Calu3 (cell line): ENCODE measurements around the gene DDX17. TPM values are rescaled to one million over a fixed set of nuclear protein-coding genes. Genes with fewer than 3 reads are reported as not detected.
A peak's percentile ranks its signal among the peaks of the same experiment; 100 is the strongest.

Experiments
- BruUV-seq: library from RNA; stranded (reverse); fragments of 400-500 nt; replicated peaks from 2 replicates; lab custom pipeline; 2021; lab: Mats Ljungman, UMichigan
- CTCF ChIA-PET: fragments of 300-600 bp; sonication (Branson Sonifier 250); formaldehyde crosslinking; loops from one replicate; lab custom pipeline; 2022; ENCODE audit warnings: antibody characterized with exemption; lab: Charles Lee
- DNase-seq: peaks from one replicate; pipeline ENCODE4 v3.0.0; 2022
- H3K27ac Mint-ChIP-seq: one replicate; pipeline ENCODE4 v1.8.0; 2022; ENCODE audit warnings: mixed read lengths; ENCODE audit not compliant: unreplicated experiment
- H3K27me3 Mint-ChIP-seq: one replicate; pipeline ENCODE4 v1.8.0; 2022; ENCODE audit warnings: mixed read lengths; ENCODE audit not compliant: unreplicated experiment
- H3K36me3 Mint-ChIP-seq: one replicate; pipeline ENCODE4 v1.8.0; 2022; ENCODE audit warnings: mild to moderate bottlenecking, moderate library complexity, mixed read lengths; ENCODE audit not compliant: insufficient read depth, unreplicated experiment
- H3K4me1 Mint-ChIP-seq: one replicate; pipeline ENCODE4 v1.8.0; 2022; ENCODE audit warnings: mild to moderate bottlenecking, low read depth, mixed read lengths; ENCODE audit not compliant: unreplicated experiment
- H3K4me3 Mint-ChIP-seq: one replicate; pipeline ENCODE4 v1.8.0; 2022; ENCODE audit warnings: mild to moderate bottlenecking, low read depth, moderate library complexity, mixed read lengths; ENCODE audit not compliant: unreplicated experiment
- H3K9me3 Mint-ChIP-seq: one replicate; pipeline ENCODE4 v1.8.0; 2022; ENCODE audit warnings: low read depth, mixed read lengths; ENCODE audit not compliant: unreplicated experiment
- intact Hi-C: fragments of 100-400 bp; cut with micrococcal nuclease; formaldehyde crosslinking; loops from one replicate; pipeline ENCODE4 v1.10.0; 2022; ENCODE audit not compliant: unreplicated experiment
- total RNA-seq: library from RNA; stranded (reverse); gene quantifications from 2 replicates; pipeline ENCODE4 v1.2.3, GENCODE V29; 2022
- TF ChIP-seq, protein P1 (sequence below): fragments of 200-600 bp; IDR thresholded peaks from one replicate; pipeline ENCODE4 v1.8.0; 2022; ENCODE audit warnings: antibody characterized with exemption; ENCODE audit not compliant: unreplicated experiment

The DDX17 gene
- total RNA-seq, 1 experiment from 2014 or later = 342 TPM

DNA sequence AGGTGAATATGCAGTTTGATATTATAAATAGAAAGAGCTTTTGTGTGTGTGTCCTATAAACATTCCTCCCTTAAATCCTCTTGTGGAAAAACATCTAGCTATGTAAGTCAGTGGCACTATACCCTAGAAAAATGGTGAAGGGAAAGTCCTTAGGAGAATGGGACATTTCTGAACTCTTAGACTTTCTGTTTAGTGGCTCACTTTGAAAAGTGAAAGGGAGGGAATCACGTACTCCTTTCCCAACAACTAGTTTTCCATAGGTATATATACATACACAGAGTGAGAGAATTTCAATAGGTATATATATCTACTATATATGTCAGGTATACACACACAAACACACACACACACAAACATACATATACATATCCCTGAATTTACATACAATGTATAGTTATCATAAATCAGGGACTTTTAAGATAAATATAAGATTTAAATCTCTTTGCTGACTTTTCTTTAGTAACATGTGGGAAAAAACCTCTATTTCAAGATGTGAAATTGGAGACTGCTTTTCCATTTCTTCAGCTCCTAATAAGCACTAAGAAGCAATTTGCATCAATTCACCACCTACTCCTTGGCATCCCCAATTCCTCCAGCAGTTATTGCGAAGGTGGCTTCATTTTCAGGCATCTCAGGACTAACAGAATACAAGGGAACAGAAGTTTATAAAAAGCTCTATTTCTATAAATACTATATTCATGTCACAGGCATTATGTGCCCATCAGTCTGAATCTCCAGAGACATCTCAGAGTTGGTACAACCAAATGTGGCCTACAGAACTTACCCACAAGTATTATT, 13.5 kb upstream of the DDX17 start:
- Mint-ChIP-seq H3K36me3 (no peaks in the 10 kb centered on the region), H3K27ac (no peak overlapping the region), H3K4me3 (no peak overlapping the region), H3K4me1 (no peaks in the 10 kb centered on the region), H3K27me3 (peaks cover 9% of the 10 kb centered on the region), H3K9me3 (no peaks in the 10 kb centered on the region)
- no peak for DNase-seq
- intact Hi-C loops = no loop called here
- BruUV-seq = no TSS peak
- TF ChIP-seq, protein P1, sequence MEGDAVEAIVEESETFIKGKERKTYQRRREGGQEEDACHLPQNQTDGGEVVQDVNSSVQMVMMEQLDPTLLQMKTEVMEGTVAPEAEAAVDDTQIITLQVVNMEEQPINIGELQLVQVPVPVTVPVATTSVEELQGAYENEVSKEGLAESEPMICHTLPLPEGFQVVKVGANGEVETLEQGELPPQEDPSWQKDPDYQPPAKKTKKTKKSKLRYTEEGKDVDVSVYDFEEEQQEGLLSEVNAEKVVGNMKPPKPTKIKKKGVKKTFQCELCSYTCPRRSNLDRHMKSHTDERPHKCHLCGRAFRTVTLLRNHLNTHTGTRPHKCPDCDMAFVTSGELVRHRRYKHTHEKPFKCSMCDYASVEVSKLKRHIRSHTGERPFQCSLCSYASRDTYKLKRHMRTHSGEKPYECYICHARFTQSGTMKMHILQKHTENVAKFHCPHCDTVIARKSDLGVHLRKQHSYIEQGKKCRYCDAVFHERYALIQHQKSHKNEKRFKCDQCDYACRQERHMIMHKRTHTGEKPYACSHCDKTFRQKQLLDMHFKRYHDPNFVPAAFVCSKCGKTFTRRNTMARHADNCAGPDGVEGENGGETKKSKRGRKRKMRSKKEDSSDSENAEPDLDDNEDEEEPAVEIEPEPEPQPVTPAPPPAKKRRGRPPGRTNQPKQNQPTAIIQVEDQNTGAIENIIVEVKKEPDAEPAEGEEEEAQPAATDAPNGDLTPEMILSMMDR = no peak
- CTCF ChIA-PET = no interaction called here

DNA sequence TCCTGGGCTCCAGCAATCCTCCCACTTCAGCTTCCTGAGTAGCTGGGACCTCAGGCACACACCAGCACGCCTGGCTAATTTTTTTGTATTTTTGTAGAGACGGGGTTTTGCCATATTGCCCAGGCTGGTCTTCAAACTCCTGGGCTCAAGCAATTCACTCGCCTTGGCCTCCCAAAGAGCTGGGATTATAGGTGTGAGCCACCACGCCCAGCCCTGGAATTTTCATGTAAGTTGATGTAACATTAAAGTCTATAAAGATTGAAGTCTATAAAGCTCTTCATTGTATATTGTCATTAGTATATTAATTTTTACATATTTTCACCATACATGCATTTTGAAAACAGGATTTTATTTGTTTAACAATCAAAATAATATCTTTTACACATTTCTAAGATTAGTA, 12.5 kb upstream of the DDX17 start:
- Mint-ChIP-seq H3K9me3 (no peaks in the 10 kb centered on the region), H3K4me1 (no peaks in the 10 kb centered on the region), H3K27ac (no peak overlapping the region), H3K36me3 (no peaks in the 10 kb centered on the region), H3K4me3 (no peak overlapping the region), H3K27me3 (no peaks in the 10 kb centered on the region)
- DNase-seq = no peak
- CTCF ChIA-PET = no interaction called here
- no TSS peak for BruUV-seq
- intact Hi-C loops = no loop called here
- TF ChIP-seq, protein P1 = no peak

DNA sequence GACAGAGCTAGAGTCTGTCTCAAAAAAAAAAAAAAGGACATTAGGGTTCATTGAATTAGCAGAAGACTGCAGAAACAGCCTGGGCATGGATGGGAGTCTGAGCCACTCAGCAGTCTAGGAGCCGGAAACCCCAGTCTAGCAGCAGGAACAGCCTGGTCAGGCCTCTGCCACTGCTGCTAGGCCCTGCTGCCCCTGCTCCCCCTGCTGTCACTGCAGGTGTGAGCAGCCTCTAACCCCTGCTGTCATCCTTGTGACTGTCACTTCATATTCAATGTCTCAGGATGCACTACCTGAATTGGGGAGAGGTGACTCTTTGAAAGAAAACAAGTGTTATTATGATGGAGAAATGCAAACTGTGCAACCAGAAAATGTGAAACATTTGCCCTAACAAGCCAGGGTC, 7.0 kb upstream of the DDX17 start:
- Mint-ChIP-seq H3K4me1 (peaks cover 8% of the 10 kb centered on the region), H3K27ac (no peak overlapping the region), H3K36me3 (no peaks in the 10 kb centered on the region), H3K9me3 (no peaks in the 10 kb centered on the region), H3K27me3 (no peaks in the 10 kb centered on the region), H3K4me3 (no peak overlapping the region)
- intact Hi-C loops = no loop called here
- CTCF ChIA-PET = interaction anchor here (0.6 kb wide), 1 partner anchor 86 kb away, joined by 6 read pairs; no protein-coding TSS in a partner anchor
- peak; percentile 45 for DNase-seq
- no TSS peak for BruUV-seq
- TF ChIP-seq, protein P1 = no peak

DNA sequence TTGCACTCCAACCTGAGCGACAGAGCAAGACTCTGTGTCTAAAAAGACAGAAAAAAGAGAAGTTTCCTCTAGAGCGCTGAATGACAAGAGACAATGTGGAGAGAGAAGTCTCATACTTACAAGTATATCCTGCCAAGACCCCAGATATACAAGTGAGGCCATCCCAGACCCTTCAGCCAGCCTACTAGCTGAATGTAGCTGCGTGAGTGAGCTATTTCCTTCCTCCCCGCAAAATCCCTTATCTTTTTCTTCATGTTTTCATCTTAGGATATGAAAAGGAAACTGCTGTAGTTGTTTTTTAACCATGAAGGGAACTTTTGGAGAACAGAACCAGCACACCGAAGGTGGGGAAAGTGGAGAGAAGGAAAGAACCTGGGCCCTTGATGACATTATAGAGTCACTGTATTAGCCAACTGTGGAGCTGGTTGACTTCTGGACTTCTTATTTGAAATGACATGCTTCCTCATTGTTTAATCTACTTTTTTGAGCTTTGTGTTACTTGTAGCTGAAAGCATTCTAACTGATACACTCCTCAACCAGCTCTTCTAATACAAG, 4.4 kb upstream of the DDX17 start:
- Mint-ChIP-seq H3K4me3 (no peak overlapping the region), H3K9me3 (no peaks in the 10 kb centered on the region), H3K4me1 (peaks cover 8% of the 10 kb centered on the region), H3K27me3 (no peaks in the 10 kb centered on the region), H3K36me3 (peaks cover 20% of the 10 kb centered on the region), H3K27ac (no peak overlapping the region)
- TF ChIP-seq, protein P1 = no peak
- BruUV-seq = no TSS peak
- CTCF ChIA-PET = interaction anchor here (0.6 kb wide), 1 partner anchor 832 kb away, joined by 4 read pairs; no protein-coding TSS in a partner anchor
- no peak for DNase-seq
- intact Hi-C loops = no loop called here
